Measurements from ENCODE around the gene HADH.

HADH gene

GRCh38 chr4:108029731-108030130, 40.0 kb downstream of the HADH start:
- no peak overlapping the region for H3K4me3 ChIP-seq (ENCODE audit: control insufficient read depth, low read depth, low read length)
- DNase-seq (ENCODE audit: low read depth) = no peak
- no peak for TF ChIP-seq CTCF (IDR thresholded peaks at IDR 0.05; ENCODE audit: control insufficient read depth, insufficient read depth, low read depth, low read length, missing control alignments)

- peak; percentile 60 for TF ChIP-seq CTCF (IDR thresholded peaks at IDR 0.05; ENCODE audit: control insufficient read depth, insufficient read depth, low read depth, low read length, missing control alignments)
- DNase-seq (ENCODE audit: low read depth) = peak; percentile 25
- no peak overlapping the region for H3K4me3 ChIP-seq (ENCODE audit: control insufficient read depth, low read depth, low read length)
Measured at GRCh38 chr4:108030332-108030731, 40.6 kb downstream of the HADH start.

- DNase-seq (ENCODE audit: low read depth) = no peak
- no peak overlapping the region for H3K4me3 ChIP-seq (ENCODE audit: control insufficient read depth, low read depth, low read length)
- no peak for TF ChIP-seq CTCF (IDR thresholded peaks at IDR 0.05; ENCODE audit: control insufficient read depth, insufficient read depth, low read depth, low read length, missing control alignments)
Measured at GRCh38 chr4:108031427-108032083, 41.9 kb downstream of the HADH start.

- TF ChIP-seq CTCF (IDR thresholded peaks at IDR 0.05; ENCODE audit: control insufficient read depth, insufficient read depth, low read depth, low read length, missing control alignments) = no peak
- no peak for DNase-seq (ENCODE audit: low read depth)
- no peak overlapping the region for H3K4me3 ChIP-seq (ENCODE audit: control insufficient read depth, low read depth, low read length)
Measured at GRCh38 chr4:108033348-108033747, 43.7 kb downstream of the HADH start.

GRCh38 chr4:108034565-108034964, 44.9 kb downstream of the HADH start:
- TF ChIP-seq CTCF (IDR thresholded peaks at IDR 0.05; ENCODE audit: control insufficient read depth, insufficient read depth, low read depth, low read length, missing control alignments) = no peak
- H3K4me3 ChIP-seq (ENCODE audit: control insufficient read depth, low read depth, low read length) = no peak overlapping the region
- DNase-seq (ENCODE audit: low read depth) = no peak

DNA sequence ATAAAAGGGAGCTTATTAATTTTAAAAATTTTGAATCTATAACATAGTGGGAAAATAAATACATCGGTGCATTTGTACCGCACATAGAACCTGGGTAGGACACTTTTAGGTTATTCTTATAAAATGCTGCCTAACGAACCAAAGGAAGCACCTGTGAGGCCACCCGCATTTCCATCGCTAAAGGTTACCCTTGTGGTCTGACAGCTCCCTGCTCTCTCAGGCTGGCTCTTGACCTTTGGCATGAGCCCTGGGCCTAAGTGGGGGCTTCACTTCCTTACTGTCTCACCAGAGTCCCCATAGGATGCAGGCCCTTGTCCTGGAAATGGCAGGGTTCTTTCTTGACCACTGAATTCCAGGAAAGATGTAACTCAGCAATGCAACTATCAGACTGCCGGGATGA, 46.0 kb downstream of the HADH start:
- H3K4me3 ChIP-seq (ENCODE audit: control insufficient read depth, low read depth, low read length) = no peak overlapping the region
- DNase-seq (ENCODE audit: low read depth) = no peak

More for the DNA sequence above, 46.0 kb downstream of the HADH start:
- TF ChIP-seq CTCF (IDR thresholded peaks at IDR 0.05; ENCODE audit: control insufficient read depth, insufficient read depth, low read depth, low read length, missing control alignments) = no peak

All from AG09309 (cell line).